Activated gamma-delta T cell (primary cell): ENCODE measurements around the gene ITPR3.

ENCODE experiments used
- DNase-seq: peaks from one replicate; lab custom pipeline; 2025; lab: John Stamatoyannopoulos, UW

ITPR3 gene

DNA sequence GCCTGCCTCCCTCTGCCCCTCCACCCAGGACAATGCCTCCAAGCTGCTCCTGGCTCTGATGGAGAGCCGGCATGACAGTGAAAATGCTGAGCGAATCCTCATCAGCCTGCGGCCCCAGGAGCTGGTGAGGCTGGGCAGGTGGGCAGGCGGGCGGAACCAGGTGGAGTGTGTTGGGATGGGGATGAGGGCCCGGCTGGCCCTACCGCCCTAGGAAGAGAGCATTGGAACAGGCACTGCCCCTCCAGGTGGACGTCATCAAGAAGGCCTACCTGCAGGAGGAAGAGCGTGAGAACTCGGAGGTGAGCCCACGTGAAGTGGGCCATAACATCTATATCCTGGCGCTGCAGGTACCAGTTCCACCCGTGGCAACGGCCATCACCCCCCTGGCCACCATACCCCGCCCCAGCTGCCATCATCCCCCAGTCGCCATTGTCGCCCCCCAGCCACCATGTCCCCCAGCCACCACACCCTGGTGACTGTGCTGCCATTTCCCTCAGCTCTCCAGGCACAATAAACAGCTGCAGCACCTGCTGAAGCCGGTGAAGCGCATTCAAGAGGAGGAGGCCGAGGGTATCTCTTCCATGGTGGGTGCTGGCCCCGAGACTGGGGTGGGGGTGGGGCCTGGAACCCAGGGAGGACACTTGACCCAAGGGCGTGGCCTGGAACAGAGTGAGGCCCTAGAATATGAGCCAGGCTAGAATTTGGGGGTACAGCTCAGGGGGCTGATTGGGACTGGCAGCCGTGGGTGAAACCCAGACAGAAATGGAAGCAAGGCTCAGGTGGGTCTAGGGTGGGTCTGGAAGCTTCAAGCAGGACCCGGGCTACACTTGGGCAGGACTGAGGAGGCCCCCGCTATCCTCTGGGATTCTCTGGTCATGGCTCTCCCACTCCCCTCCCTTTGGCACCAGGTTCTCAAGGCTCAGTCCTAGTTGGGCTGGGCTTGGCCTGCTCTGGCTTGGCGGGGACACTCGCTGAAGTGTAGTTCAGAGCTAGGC lies 66.2 kb downstream of the ITPR3 start:
- no peak for DNase-seq

DNA sequence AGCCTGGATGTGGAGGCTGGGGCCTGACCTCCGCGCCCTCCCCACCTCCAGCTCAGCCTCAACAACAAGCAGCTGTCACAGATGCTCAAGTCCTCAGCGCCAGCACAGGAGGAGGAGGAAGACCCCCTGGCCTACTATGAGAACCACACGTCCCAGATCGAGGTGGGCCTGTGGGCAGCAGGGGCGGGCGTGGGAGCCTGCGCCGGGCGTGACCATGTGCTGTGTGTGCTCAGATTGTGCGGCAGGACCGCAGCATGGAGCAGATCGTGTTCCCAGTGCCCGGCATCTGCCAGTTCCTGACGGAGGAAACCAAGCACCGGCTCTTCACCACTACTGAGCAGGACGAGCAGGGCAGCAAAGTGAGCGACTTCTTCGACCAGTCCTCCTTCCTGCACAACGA lies 66.9 kb downstream of the ITPR3 start:
- no peak for DNase-seq

DNA sequence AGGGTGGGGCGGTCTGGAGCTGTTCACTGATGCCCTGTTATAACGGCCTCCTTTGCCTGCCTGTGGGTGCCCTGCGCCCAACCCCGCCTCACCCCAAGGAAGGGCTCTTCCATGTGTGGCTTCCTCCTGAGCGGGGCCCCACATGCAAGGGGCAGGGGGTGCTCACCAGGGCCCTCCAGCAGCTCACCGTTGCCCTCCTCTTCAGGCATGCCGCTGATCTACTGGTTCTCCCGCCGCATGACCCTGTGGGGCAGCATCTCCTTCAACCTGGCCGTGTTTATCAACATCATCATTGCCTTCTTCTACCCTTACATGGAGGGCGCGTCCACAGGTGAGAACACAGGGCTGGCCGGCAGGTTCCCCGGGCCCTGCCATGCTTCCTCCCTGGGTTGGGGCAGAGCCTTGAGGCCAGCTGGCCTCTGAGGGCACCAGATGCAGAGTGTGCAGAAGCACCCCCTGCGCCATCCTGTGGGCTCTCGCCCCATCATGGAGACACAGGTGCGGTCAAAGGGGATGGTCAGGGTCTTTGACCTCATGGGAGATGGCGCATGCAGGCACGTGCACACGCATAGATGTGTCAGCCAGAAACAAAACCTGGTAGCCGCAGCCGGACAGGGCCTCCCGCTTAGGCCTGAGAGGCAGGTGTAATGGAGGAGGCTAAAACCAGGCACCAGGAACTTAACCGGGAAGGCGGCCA lies 67.5 kb downstream of the ITPR3 start:
- DNase-seq, result no peak

- no peak for DNase-seq
Observed at GRCh38 chr6:33689148-33689494, 68.0 kb downstream of the ITPR3 start.

DNA sequence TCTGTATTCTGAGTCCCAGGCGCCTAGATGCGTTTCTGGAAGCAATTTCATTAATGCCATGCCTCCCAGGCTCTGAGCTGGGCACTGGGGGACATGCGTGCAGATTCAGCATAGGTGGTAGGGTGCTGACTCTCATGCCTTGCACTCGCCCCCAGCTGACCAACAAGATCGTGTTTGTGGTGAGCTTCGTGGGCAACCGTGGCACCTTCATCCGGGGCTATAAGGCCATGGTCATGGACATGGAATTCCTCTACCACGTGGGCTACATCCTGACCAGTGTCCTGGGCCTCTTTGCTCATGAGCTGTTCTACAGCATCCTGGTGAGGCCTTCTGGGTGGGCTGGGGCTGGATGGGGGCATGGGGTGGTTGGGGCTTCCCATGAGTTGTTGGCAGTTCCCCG lies 68.8 kb downstream of the ITPR3 start:
- no peak for DNase-seq

GRCh38 chr6:33690766-33691165 lies 69.6 kb downstream of the ITPR3 start:
- DNase-seq, result no peak

DNA sequence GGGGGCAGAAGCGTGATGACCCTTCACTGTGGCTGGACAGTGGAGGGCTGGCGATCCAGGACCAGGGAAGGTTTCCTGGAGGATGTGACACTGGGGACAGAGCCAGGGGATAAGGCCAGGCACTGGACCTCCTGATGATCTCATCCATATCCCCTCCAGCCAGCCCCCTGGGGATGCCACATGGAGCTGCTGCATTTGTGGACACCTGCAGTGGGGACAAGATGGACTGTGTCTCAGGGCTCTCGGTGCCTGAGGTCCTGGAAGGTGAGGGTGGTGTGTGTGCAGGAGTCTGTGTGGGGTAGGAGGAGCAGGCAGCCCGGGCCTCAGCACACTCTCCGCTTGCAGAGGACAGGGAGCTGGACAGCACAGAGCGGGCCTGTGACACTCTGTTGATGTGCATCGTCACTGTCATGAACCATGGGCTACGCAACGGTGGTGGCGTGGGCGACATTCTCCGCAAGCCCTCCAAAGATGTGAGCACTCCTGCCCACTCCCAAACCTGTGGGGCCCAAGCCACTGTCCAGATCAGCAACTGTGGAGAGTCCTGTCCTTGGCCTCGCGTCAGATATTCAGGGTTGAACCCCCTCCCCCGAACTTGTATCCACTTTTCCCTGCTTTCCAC lies 70.4 kb downstream of the ITPR3 start:
- no peak for DNase-seq

GRCh38 chr6:33692078-33692759 lies 71.1 kb downstream of the ITPR3 start:
- no peak for DNase-seq

GRCh38 chr6:33692760-33693158 lies 71.6 kb downstream of the ITPR3 start:
- peak; percentile 61 for DNase-seq

GRCh38 chr6:33693186-33694105 lies 72.3 kb downstream of the ITPR3 start:
- DNase-seq, result no peak

DNA sequence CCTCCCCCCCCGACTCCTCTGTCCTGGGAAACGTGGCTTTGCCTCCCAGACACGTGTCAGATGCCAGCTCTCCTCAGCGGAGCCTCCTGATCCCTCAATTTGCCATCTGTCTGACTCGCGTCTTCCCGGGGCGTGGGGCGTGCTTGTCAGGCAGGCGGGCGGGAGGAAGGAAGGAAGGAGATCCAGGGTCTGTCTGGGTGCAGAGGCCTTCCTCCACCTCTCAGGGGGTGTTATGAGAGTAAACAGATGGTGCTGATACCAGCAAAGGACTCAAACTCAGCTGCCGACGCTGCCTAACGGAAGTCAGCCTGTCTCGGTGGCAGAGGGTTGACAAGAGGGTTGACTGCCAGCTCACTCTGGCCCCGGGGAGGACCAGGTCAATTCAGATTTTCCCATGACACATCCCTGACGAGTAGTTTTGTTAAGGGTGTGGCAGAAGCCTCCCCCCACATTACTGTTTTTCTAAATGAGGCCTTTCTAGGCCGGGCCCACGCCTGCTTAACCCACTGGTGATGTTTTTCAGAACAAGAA lies 73.3 kb downstream of the ITPR3 start:
- peak; percentile 25 for DNase-seq

GRCh38 chr6:33694977-33695376 lies 73.9 kb downstream of the ITPR3 start:
- no peak for DNase-seq

- DNase-seq, result no peak
Observed at GRCh38 chr6:33695451-33695887, 74.3 kb downstream of the ITPR3 start.

DNA sequence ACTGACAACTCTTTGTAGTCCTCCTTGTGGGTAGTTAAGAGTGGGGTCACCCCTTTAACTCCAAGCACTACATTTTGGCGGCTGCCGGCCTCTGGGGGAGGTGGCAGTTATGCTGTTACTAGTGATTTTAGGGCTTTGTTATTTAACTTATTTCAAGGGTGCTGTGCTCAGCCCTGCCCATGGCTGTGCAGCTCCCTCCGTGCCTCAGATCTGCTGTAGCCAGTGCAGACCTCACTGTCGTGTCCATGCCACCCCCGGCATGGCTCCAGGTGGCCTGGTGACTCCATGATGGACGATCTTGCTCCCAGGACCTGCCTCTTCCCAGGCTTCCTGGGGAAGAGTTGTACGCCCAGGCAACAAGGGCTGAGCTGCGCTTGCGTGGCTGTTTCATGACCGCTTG lies 75.0 kb downstream of the ITPR3 start:
- no peak for DNase-seq

- no peak for DNase-seq
Observed at GRCh38 chr6:33696548-33697518, 75.7 kb downstream of the ITPR3 start.

- DNase-seq, result no peak
Observed at GRCh38 chr6:33697845-33698244, 76.7 kb downstream of the ITPR3 start.

- no peak for DNase-seq
Observed at GRCh38 chr6:33698494-33698893, 77.4 kb downstream of the ITPR3 start.

DNA sequence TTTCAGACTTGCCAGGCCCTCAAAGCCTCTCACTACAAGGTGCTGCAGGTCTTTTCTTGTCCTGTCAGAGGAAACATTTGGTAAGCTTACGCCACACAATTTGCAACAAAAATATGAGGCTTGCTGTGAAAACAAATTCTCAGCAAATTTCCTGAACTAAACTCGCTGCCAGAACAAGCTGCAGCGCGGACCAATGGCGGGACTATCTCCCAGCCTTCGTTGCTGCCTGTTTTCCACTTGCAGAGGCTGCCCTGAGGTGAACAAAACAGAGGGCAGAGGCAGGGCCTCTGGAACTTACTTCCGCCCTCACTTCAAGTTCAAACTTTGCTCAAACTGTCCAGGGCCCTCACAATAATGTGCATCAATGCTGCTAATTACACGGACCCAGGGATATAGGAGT lies 78.0 kb downstream of the ITPR3 start:
- DNase-seq, result no peak

DNA sequence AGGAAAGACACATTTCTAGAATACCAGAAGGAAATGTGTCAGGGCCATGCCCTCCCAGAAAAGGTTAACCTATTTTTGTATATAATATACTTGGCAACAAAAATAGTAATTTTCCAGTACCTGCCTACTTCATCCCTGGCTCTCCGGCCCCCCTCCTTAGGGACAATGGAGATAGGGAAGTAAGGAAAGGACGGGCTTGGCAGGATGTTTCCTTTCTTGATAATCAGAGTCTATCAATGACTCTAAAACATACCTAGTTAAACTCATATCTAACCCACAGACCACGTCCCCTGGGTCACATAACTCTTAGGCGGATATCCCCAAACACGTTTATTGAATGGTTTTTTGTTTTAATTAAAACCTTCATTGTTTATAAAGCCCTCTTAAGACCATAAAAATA lies 78.6 kb downstream of the ITPR3 start:
- no peak for DNase-seq
